Right atrium auricular region (tissue), 2 donors: Measurements from ENCODE around the gene SMIM13. TPM values are rescaled to one million over a fixed set of nuclear protein-coding genes. Genes with fewer than 3 reads are reported as not detected.

Experiments
- DNase-seq: peaks from one replicate; pipeline ENCODE4 v3.0.0-alpha.2; 2019; ENCODE audit warnings: low spot score
- H3K27ac ChIP-seq, 2 donors: fragments of 200-600 bp; sonication (generic); 1 replicate in 1 of 2; 2 replicates in 1 of 2; pipeline ENCODE4 v1.5.1; 2016 to 2019
- H3K27me3 ChIP-seq, 2 donors: fragments of 200-600 bp; sonication (generic); one replicate each; pipeline versions ENCODE4 v1.5.1 to v1.6.0; 2017 to 2019
- H3K36me3 ChIP-seq: fragments of 200-600 bp; sonication (generic); one replicate; pipeline ENCODE4 v1.5.1; 2016
- H3K4me1 ChIP-seq, 2 donors: fragments of 200-600 bp; sonication (generic); one replicate each; pipeline versions ENCODE4 v1.5.1 to v1.6.0; 2017 to 2019
- H3K4me3 ChIP-seq, 2 donors: fragments of 200-600 bp; sonication (generic); 1 replicate in 1 of 2; 2 replicates in 1 of 2; pipeline ENCODE4 v1.5.1; 2017 to 2019; ENCODE audit warnings: mild to moderate bottlenecking in 1 of 2, moderate library complexity in 1 of 2
- H3K9me3 ChIP-seq, 2 donors: fragments of 200-600 bp; sonication (generic); one replicate each; pipeline ENCODE4 v1.5.1; 2019
- total RNA-seq, 2 donors: library from RNA; depleted of rRNA; stranded (reverse); fragments of >200 nt; gene quantifications; one replicate each; pipeline ENCODE4 v1.1.0, GENCODE V29; 2016
- TF ChIP-seq, protein P1 (sequence below), 2 donors: fragments of 200-600 bp; sonication (generic); IDR thresholded peaks; one replicate each; pipeline ENCODE4 v1.5.1; 2019; ENCODE audit warnings: antibody characterized with exemption in 2 of 2

SMIM13 gene
- total RNA-seq, 2 donors from 2014 or later: 9.0 to 11.3 TPM

- peaks cover 0 to 7% of the 10 kb centered on the region in 2 donors for H3K4me1 ChIP-seq
- no peaks in the 10 kb centered on the region for H3K9me3 ChIP-seq
- H3K27me3 ChIP-seq: no peaks in the 10 kb centered on the region
- DNase-seq: no peak
- TF ChIP-seq, protein P1, sequence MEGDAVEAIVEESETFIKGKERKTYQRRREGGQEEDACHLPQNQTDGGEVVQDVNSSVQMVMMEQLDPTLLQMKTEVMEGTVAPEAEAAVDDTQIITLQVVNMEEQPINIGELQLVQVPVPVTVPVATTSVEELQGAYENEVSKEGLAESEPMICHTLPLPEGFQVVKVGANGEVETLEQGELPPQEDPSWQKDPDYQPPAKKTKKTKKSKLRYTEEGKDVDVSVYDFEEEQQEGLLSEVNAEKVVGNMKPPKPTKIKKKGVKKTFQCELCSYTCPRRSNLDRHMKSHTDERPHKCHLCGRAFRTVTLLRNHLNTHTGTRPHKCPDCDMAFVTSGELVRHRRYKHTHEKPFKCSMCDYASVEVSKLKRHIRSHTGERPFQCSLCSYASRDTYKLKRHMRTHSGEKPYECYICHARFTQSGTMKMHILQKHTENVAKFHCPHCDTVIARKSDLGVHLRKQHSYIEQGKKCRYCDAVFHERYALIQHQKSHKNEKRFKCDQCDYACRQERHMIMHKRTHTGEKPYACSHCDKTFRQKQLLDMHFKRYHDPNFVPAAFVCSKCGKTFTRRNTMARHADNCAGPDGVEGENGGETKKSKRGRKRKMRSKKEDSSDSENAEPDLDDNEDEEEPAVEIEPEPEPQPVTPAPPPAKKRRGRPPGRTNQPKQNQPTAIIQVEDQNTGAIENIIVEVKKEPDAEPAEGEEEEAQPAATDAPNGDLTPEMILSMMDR (IDR thresholded peaks at IDR 0.05): no peak
- H3K27ac ChIP-seq: no peak overlapping the region
- peaks cover 12% of the 10 kb centered on the region for H3K36me3 ChIP-seq
- H3K4me3 ChIP-seq: no peak overlapping the region
Observed at GRCh38 chr6:11133281-11133680, 39.6 kb downstream of the SMIM13 start.

- TF ChIP-seq, protein P1 (IDR thresholded peaks at IDR 0.05): no peak
- no peak for DNase-seq
- H3K4me1 ChIP-seq: no peaks in the 10 kb centered on the region
- H3K27ac ChIP-seq: no peak overlapping the region
- H3K27me3 ChIP-seq: no peaks in the 10 kb centered on the region
- peaks cover 12% of the 10 kb centered on the region for H3K36me3 ChIP-seq
- no peak overlapping the region for H3K4me3 ChIP-seq
- no peaks in the 10 kb centered on the region for H3K9me3 ChIP-seq
Observed at GRCh38 chr6:11136809-11137208, 43.2 kb downstream of the SMIM13 start.

- TF ChIP-seq, protein P1 (IDR thresholded peaks at IDR 0.05): no peak
- Histone ChIP-seq H3K4me1 (peaks cover 0 to 3% of the 10 kb centered on the region in 2 donors), H3K4me3 (no peak overlapping the region), H3K27ac (no peak overlapping the region), H3K9me3 (no peaks in the 10 kb centered on the region), H3K36me3 (peaks cover 12% of the 10 kb centered on the region), H3K27me3 (no peaks in the 10 kb centered on the region)
- no peak for DNase-seq
Observed at GRCh38 chr6:11139051-11139960, 45.7 kb downstream of the SMIM13 start.

DNA sequence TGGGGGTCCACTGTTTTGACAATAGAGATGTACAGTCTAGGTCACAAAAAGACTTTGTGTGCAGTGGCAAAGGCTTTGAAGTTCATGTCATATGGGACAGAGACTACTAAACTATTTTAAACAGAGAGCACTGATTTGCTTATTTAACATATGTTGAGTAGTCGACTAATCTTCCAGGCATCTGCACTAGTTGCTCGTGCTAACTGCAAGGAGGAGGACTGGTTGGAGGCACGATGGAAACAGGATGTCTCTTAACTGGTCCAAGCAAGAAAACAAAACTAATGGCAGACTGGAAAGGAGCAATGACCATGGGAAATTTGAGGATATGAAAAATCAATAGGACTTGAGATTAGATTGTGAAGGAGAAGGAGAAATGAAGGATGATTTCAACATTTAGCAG lies 46.4 kb downstream of the SMIM13 start:
- H3K27me3 ChIP-seq: no peaks in the 10 kb centered on the region
- no peak overlapping the region for H3K4me3 ChIP-seq
- peaks cover 0 to 3% of the 10 kb centered on the region in 2 donors for H3K4me1 ChIP-seq
- no peaks in the 10 kb centered on the region for H3K9me3 ChIP-seq
- peaks cover 6% of the 10 kb centered on the region for H3K36me3 ChIP-seq
- TF ChIP-seq, protein P1 (IDR thresholded peaks at IDR 0.05): no peak
- DNase-seq: no peak
- no peak overlapping the region for H3K27ac ChIP-seq

DNA sequence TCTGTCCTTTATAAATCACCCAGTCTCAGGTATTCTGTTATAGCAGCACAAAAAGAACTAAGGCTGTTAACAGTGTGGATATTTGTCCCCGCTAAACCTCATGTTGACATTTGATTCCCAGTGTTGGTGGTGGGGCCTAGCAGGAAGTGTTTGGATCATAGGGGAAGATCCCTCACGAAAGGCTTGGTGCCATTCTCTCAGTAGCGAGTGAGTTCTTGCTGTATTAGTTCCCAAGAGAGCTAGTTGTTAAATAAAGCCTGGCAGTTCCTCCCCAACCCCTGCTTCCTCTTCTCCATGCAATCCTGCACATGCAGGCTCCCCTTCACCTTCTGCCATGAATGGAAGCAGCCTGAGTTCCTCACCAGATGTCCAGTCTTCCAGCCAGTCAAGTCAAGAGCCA lies 47.7 kb downstream of the SMIM13 start:
- Histone ChIP-seq H3K36me3 (no peaks in the 10 kb centered on the region), H3K27me3 (no peaks in the 10 kb centered on the region)
- TF ChIP-seq, protein P1 (IDR thresholded peaks at IDR 0.05): no peak

More for the DNA sequence above, 47.7 kb downstream of the SMIM13 start:
- H3K4me1 ChIP-seq: peaks cover 0 to 3% of the 10 kb centered on the region in 2 donors
- no peak overlapping the region for H3K4me3 ChIP-seq
- no peak overlapping the region for H3K27ac ChIP-seq
- no peaks in the 10 kb centered on the region for H3K9me3 ChIP-seq
- no peak for DNase-seq
